ENCODE data around the gene NCKAP5.

NCKAP5 gene

DNA sequence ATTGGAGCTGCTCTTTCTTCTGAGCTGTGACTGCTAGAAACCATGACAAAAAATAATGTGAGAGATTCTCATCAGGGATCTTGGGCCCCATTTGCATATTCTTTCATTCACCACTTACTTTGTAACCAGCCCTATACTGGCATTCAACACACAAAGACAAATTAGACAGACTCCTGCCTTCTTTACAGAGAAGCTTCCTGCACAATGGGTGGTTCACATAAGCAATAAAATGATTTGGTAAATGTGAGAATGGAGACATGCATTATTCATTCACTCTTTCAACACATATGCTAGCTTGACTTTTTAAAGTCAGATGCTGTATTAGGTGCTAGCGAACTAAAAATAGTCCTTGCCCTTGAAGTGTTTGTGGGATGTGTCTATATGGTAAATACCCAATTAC, 174.4 kb downstream of the NCKAP5 start:
- no peak overlapping the region for H3K4me3 ChIP-seq (ENCODE audit: control insufficient read depth, low read depth, low read length)
- no peak for DNase-seq (ENCODE audit: low read depth)
- TF ChIP-seq, protein P1, sequence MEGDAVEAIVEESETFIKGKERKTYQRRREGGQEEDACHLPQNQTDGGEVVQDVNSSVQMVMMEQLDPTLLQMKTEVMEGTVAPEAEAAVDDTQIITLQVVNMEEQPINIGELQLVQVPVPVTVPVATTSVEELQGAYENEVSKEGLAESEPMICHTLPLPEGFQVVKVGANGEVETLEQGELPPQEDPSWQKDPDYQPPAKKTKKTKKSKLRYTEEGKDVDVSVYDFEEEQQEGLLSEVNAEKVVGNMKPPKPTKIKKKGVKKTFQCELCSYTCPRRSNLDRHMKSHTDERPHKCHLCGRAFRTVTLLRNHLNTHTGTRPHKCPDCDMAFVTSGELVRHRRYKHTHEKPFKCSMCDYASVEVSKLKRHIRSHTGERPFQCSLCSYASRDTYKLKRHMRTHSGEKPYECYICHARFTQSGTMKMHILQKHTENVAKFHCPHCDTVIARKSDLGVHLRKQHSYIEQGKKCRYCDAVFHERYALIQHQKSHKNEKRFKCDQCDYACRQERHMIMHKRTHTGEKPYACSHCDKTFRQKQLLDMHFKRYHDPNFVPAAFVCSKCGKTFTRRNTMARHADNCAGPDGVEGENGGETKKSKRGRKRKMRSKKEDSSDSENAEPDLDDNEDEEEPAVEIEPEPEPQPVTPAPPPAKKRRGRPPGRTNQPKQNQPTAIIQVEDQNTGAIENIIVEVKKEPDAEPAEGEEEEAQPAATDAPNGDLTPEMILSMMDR (IDR thresholded peaks at IDR 0.05; ENCODE audit: control insufficient read depth, insufficient read depth, low read depth, low read length, missing control alignments): no peak

DNA sequence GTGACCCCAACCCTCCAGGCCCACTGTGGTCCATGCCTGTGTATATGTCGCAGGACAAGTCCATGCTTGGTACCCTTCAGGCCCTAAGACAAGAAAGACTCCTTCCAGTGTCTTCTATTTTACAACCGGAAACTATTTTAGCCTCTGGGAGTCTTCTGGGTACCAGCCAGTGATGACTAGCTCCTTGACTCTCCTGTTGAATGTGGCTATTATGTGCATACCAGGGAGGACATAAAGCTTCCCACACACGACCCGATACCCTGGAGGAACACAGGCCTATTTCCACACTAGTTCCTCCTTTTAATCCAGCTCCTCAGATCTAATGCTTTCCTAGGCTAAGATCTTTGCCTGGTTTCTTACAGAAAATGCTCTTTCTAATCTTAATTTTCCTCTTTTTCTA, 178.1 kb downstream of the NCKAP5 start:
- peak; percentile 65 for DNase-seq (ENCODE audit: low read depth)
- no peak overlapping the region for H3K4me3 ChIP-seq (ENCODE audit: control insufficient read depth, low read depth, low read length)
- TF ChIP-seq, protein P1 (IDR thresholded peaks at IDR 0.05; ENCODE audit: control insufficient read depth, insufficient read depth, low read depth, low read length, missing control alignments): no peak

DNA sequence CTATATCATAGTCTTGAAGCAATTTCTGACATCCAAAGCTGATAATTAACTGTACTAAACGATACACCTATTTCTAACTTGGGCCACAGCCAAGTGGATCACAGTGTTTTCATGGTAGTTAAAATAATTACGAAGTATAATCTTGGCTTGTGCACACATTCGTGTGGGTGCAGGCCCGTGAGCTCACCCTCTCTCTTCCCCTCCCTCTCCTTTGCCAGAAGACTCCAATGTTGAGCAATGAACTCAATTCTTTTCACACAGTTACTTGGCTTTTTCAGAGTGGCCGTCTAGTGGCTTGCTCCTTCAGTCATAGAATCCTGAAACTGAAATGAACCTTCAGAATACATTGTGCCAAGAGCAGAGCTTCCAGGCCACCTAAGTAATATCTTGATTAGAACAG, 178.7 kb downstream of the NCKAP5 start:
- TF ChIP-seq, protein P1 (IDR thresholded peaks at IDR 0.05; ENCODE audit: control insufficient read depth, insufficient read depth, low read depth, low read length, missing control alignments): no peak
- DNase-seq (ENCODE audit: low read depth): no peak
- H3K4me3 ChIP-seq (ENCODE audit: control insufficient read depth, low read depth, low read length): no peak overlapping the region

DNA sequence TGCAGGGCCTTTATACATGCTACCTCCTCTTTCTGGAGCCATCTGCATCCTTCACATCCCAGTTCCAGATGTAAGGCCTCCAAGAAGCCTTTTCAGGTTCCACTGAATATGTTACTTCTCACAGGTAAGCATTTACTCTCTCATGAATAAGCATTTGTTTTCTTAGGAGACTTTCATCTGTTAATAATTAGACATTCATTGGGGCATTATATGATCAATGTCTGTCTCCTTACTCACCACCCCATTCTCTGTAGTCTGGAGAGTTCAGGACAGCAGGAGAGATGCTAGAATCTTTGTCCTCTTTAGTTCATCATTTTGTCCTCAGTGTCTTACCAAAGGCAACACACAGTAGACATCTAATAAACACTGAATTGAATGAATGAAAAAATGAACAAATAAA, 185.7 kb downstream of the NCKAP5 start:
- TF ChIP-seq, protein P1 (IDR thresholded peaks at IDR 0.05; ENCODE audit: control insufficient read depth, insufficient read depth, low read depth, low read length, missing control alignments): no peak
- no peak overlapping the region for H3K4me3 ChIP-seq (ENCODE audit: control insufficient read depth, low read depth, low read length)
- no peak for DNase-seq (ENCODE audit: low read depth)

DNA sequence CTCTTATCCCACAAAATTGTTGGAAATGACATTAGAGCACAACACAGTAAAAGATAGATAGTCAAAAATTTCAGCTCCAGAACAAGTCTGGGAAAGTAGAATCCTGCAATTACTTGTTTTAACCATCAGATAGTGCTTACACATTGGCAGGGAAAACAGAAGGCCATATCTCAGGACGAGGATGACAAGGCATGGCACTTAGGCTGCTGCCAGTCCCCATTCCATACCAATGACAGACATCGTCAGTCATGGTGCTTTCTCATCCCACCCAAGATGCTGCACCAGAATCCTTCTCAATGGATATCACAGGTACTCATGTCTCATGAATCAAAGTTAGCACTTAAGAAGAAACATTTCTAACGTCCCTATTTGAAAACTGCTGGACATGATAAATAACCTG, 187.3 kb downstream of the NCKAP5 start:
- TF ChIP-seq, protein P1 (IDR thresholded peaks at IDR 0.05; ENCODE audit: control insufficient read depth, insufficient read depth, low read depth, low read length, missing control alignments): no peak
- no peak overlapping the region for H3K4me3 ChIP-seq (ENCODE audit: control insufficient read depth, low read depth, low read length)
- no peak for DNase-seq (ENCODE audit: low read depth)

DNA sequence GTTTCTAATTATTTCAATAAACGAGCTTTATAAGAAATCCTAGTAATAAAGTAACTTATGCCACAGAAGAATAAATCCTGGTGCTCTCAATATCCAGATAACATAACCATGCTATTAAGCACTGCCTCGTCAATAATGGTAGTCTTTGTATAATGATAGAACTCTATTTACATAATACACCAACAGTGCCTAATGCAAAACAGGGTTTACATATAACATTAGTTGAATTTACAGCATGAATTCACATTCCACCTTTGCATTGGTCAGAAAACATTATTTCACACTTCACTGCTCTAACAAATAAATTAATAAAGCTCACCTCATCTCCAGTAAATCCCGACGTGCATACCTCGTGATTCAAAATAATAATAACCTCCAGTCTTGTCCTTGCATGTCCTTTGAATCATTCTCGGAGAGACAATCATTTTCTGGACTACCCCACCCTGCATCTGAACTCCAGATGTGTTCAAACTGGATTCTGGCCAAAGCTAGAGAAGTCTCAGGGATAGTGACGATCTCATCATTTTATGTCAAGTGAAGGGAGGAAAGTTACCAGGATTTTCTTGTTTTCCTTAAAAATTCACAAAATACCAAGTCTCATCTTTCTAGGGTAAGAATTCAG, 189.2 kb downstream of the NCKAP5 start:
- no peak overlapping the region for H3K4me3 ChIP-seq (ENCODE audit: control insufficient read depth, low read depth, low read length)
- DNase-seq (ENCODE audit: low read depth): no peak
- TF ChIP-seq, protein P1 (IDR thresholded peaks at IDR 0.05; ENCODE audit: control insufficient read depth, insufficient read depth, low read depth, low read length, missing control alignments): no peak

DNA sequence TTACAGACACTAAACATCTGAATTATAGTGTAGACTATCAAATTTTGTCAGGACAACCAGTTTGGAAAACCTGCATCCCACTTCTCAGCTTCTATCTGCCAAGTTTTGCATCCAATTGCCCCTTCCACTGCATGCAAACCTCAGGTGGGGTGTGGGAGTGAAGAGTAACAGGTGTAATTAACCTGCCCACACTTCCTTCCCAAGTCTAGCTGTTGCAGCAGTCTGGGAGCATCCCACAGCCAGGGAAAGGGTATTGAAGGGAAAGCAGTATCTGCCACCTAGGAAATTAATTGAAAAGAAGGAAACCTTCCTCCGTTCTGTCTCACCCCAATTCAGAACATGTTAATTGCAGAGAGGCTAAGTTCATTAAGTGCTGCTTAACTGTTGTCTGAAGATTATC, 189.9 kb downstream of the NCKAP5 start:
- DNase-seq (ENCODE audit: low read depth): no peak
- H3K4me3 ChIP-seq (ENCODE audit: control insufficient read depth, low read depth, low read length): no peak overlapping the region

More for the DNA sequence above, 189.9 kb downstream of the NCKAP5 start:
- TF ChIP-seq, protein P1 (IDR thresholded peaks at IDR 0.05; ENCODE audit: control insufficient read depth, insufficient read depth, low read depth, low read length, missing control alignments): no peak
